ENCODE data around the gene NKAIN1. TPM values are rescaled to one million over a fixed set of nuclear protein-coding genes. Genes with fewer than 3 reads are reported as not detected.
"Not testable (repeated sequence)": the region's sequence is repeated elsewhere in the genome, so short reads cannot be mapped to it uniquely, and the experiment has no call there.

The NKAIN1 gene
- total RNA-seq = 0.14 TPM
- long read RNA-seq = 0 reads

DNA sequence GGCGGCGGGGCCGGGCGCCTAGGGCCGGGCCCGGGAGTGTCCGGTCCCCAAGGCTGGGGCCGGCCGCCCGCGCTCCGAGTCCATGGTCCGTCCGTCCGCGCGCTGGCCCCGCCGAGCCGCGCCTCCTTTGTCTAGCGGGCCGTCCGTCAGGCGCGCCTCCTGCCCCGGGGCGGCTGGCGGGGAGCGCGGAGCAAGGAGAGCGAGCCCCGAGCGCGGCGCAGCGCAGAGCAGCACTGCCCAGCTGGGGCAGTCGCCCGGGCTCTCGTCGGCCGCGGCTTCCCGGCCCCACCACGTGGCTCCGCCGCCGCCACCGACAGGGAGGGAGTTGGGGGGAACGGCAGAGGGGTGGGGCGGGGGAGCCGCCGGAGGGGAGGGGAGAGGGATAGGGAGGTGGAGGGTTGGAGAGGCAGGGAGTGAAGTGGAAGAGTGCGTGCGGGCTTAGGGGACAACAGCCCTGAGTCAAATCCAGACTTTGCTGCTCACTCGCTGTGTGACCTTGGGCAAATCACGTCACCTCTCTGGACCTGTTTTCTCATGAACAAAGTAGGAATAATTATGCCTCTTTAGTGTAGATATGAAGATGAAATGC lies at the start of gene NKAIN1:
Gene NKAIN1, minus strand, starts transcription at position 235 of the 589 bp plus-strand sequence. CDS start 340 bp downstream, outside the sequence.
- intact Hi-C loops (cut with DNase I) = no loop called here
- DNase-seq (ENCODE audit: missing footprints) (no peak), ATAC-seq (no peak)

DNA sequence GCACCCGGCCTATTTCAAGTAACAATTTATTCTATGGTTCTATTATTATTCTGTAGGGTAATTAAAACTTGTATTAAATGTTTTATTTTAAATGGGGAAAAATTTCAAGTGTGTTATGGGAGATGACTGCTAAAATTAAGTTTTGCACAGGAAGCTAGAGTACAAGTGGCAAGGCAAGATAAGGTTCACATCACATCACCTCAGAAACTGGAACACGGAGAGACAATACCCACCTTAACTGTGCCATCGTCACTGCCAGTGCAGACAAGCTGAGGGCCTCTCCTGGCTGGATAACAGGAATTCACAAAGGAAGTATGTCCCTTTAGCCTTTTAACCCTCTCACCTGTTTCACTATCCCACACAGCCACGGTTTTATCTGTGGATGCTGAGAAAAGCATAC lies 49.3 kb upstream of the NKAIN1 start:
- intact Hi-C loops (cut with DNase I) = no loop called here
- no peak for ATAC-seq
- DNase-seq (ENCODE audit: missing footprints) = no peak

DNA sequence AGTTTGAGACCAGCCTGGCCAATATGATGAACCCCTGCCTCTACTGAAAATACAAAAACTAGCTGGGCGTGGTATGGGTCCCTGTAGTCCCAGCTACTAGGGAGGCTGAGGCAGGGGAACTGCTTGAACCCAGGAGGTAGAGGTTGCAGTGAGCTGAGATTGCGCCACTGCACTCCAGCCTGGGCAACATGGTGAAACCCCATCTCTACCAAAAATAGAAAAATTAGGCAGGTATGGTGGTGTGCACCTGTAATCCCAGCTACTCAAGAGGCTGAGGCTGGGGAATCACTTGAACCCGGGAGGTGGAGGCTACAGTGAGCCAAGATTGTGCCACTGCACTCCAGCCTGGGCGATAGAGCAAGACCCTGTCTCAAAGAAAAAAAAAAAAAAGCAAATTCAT lies 48.1 kb upstream of the NKAIN1 start:
- ATAC-seq; intact Hi-C loops (cut with DNase I); DNase-seq (ENCODE audit: missing footprints): not testable (repeated sequence)

DNA sequence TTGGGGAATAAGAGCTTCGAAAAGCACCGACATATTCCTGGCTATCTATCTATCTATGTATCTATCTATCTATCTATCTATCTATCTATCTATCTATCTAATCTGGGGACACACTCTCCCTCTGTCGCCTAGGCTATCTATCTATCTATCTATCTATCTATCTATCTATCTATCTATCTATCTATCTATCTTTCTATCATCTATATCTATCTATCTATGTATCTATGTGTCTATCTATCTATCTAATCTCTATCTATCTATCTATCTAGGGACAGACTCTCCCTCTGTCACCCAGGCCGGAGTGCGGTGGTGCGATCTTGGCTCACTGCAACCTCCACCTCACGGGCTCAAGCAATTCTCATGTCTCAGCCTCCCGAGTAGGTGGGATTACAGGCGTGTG lies 42.7 kb upstream of the NKAIN1 start:
- intact Hi-C loops (cut with DNase I); ATAC-seq; DNase-seq (ENCODE audit: missing footprints): not testable (repeated sequence)

DNA sequence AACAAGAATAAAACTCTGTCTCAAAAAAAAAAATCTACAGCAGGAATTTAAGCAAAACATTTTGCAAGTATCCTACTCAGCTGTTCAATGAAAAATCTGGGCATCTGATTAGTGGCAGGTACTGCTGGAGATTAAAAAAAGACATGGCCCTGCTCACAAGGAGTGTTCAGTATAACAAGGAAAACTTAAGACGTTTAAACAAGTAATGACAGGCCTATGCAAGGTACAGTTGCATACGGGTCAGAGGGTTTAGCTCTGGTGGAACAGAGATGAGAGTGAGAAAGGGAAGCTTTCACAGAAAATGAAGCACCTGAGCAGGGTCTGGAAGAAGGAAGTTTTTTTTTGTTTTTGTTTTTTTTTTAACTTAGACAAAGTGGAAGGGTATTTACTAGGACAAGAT lies 33.9 kb upstream of the NKAIN1 start:
- no peak for DNase-seq (ENCODE audit: missing footprints)
- no peak for ATAC-seq
- intact Hi-C loops (cut with DNase I) = no loop called here

DNA sequence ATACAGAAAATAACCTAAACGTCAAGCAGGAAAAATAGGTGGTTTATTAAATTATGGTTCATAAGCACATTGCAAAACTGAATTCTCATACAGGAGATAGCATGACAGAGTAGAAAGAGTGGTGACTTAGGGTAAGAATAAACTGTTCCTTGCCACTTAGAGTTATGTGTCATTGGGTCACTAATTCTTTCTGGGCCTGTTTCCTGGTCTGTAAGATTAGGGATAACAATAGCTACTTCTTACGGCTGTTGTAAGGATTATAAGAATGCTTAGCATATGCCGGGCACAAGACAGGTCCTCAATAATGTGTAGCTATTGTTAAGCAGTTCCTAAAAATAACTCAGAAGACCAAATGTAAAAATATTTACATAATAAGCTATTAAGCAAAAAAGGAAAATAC lies 32.7 kb upstream of the NKAIN1 start:
- ATAC-seq (no peak), DNase-seq (ENCODE audit: missing footprints) (no peak)
- intact Hi-C loops (cut with DNase I) = no loop called here

DNA sequence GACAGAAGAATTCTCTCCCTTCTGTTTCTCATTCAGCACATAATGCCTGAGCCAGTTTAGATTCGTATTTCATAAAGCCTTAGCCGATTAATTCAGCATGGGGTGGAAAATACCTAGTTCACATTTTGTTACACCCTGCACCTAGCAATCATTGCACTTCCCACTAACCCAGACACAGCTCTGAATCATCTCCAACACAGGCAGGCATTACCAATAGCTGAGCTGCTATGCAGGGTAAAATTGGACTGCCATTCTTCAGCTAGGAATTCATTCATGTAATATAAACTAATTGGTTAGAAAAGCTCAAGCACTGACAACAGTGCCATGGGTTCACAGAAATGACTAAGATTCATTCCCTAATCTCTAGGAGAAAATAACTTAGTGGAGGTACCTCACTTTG lies 26.9 kb upstream of the NKAIN1 start:
- DNase-seq (ENCODE audit: missing footprints) (no peak), ATAC-seq (no peak)
- intact Hi-C loops (cut with DNase I) = no loop called here

DNA sequence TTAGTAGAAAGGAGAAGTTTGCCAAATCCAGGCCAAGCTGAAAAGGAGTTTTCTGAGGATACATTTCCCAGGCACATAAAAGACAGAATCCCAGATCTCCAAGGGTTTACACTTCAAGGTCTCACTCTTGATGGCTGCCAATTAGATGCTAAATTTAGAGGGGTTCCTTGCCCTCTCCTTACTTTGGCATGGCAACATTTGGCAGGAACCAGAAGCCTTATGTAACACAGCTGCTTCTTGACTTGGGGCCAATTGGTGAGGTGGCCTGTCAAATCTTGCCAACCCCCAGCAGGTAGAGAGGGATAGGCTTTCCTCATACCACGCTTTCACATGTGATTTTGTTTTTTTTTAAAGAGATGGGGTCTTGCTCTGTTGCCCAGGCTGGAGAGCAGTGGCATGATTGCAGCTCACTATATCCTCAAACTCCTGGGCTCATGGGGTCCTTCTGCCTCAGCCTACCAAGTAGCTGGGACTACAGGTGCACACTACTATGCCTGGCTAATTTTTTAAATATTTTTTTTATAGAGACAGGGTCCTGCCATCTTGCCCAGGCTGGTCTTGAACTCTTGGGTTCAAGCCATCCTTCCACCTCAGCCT lies 25.2 kb upstream of the NKAIN1 start:
- ATAC-seq (peak; percentile 52), DNase-seq (ENCODE audit: missing footprints) (no peak)
- intact Hi-C loops (cut with DNase I) = no loop called here

DNA sequence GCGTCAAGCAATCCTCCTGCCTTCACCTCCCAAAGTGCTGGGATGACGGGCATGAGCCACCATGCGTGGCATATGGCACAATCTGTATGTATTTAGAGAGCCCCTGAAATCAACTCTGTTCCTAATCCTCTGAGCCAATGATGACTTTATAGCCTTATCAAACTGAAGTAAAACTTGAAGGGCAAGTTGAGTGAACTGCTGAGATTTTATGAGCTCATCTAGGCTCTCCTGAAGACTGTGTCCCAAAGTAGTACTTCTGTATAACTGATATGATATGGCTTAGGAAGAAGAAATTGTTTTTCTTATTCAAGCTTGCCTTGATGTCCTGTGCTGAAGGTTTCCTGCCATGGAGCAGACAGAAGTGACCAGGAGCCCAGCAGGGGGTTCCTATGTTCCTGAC lies 23.7 kb upstream of the NKAIN1 start:
- DNase-seq (ENCODE audit: missing footprints) (no peak), ATAC-seq (no peak)
- intact Hi-C loops (cut with DNase I) = no loop called here

DNA sequence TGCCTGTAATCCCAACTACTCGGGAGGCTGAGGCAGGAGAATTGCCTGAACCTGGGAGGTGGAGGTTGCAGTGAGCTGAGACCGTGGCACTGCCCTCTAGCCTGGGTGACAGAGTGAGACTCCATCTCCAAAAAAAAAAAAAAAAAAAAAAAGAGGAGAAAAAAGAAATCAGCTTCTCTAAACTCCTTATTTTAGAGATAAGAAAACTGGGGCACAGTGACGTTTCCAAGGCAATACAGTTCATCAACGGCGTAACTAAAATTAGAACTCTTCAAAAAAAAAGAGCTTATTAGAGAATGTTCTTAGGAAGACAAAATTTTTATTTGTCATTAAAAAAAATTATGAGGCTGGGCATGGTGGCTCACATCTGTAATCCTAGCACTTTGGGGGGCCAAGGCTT lies 22.7 kb upstream of the NKAIN1 start:
- intact Hi-C loops (cut with DNase I); DNase-seq (ENCODE audit: missing footprints); ATAC-seq: not testable (repeated sequence)

DNA sequence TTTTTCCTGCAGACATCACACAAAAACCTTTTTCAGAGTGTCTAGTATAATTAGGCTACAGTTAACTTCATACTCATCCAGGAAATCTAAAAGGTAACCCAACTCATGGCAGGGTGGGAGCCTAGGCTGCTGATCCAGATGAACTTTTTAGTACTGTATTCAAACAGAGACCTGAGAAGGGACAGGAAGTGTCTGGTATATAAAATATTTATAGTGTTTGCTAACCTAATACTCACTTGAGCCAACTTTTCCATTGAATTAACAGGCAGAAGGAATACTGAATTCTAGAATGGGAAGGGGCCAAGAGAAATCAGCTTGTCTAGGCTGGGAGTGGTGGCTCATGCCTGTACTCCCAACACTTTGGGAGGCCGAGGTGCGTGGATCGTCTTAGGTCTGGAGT lies 22.2 kb upstream of the NKAIN1 start:
- DNase-seq (ENCODE audit: missing footprints) (no peak), ATAC-seq (no peak)
- intact Hi-C loops (cut with DNase I) = no loop called here

DNA sequence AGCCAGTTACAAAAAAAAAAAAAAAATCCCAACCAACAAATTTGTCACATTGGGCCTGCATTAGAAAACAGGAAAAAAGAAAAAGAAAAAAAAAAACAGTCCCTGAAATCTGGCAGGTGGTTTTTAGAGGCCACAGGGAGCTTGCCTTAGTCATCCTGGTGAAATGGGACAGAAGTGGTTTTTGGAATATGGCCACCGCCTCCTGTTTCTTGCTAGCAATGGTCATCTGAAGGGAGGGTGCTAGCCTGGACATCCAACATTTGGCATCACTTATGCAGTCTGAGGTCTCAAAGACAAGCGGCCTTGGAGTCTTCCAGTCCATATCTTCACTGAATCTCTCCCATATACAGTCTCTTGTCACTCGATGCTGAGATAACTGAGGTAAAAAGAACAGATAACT lies 20.1 kb upstream of the NKAIN1 start:
- DNase-seq (ENCODE audit: missing footprints) (no peak), ATAC-seq (no peak)
- intact Hi-C loops (cut with DNase I) = no loop called here

DNA sequence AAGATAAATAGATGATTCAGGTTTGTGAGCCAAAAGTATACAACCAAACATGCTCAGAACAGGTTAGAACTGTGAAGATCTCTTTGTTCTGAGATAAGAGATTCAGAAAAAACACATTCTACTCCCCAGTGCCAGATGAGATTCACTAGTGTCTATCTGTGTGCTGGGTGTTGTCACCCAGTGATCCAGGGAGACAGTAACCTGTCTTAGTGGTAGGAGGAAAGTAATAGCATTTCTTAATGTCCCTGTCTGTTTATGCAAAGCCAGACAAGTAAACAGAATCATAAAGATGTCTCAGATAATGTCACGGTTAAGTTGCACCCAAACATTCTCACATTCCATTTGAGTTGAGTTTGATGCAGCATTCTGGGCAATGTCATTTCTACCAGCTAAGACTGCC lies 18.9 kb upstream of the NKAIN1 start:
- DNase-seq (ENCODE audit: missing footprints) = no peak
- intact Hi-C loops (cut with DNase I) = no loop called here
- ATAC-seq = no peak

DNA sequence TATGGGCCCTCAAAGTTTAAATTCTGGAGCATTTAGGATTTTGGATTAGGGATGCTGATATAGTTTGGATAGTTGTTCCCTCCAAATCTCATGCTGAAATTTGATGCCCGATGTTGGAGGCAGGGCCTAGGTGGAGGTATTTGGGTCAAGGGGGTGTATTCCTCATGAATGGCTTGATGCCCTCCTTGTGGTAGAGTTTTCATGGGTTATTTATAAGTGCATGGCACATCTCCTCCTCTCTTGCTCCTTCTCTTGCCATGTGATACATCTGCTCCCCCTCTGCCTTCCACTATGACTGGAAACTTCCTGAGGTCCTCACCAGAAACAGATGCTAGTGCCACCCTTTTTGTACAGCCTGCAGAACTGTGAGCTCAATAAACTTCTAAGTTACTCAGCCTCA lies 17.5 kb upstream of the NKAIN1 start:
- no peak for DNase-seq (ENCODE audit: missing footprints)
- intact Hi-C loops (cut with DNase I) = no loop called here
- ATAC-seq = no peak

DNA sequence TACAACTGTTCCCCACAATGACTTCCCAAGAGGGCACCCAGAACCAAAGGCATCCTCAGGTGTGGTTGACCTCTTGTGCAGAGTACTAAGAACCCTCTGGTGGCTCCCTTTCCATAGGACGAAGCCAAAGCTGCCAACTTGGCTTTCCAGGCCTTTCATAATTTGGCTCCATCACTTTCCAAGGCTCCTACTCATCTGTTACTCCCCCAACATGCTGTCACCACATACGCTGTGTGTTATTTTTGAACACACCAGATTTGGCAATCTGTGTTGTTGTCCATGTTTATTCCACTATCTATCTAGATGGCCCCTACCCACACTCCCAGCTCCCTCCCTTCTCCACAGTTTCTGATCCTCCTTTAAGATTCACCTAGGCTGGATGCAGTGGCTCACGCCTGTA lies 10.2 kb upstream of the NKAIN1 start:
- intact Hi-C loops (cut with DNase I) = no loop called here
- ATAC-seq (no peak), DNase-seq (ENCODE audit: missing footprints) (no peak)

DNA sequence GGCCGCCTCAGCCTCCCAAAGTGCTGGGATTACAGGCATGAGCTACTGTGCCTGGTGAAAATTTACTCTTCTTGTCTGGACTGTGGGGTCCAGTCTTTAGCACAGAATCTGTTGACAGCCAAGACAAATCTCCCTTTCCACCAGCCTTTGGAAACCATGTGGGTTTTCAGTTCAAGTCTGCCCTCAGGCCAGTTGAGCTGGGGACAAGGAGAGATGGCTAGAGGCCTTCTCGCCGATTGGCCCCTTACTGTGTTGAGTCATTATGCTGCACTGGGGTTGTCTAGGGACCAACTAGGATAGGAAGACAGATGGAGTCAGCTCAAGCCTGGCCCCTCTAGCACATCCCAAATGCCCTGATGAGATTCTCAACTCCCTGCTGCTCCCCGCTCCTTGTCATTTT lies 8.6 kb upstream of the NKAIN1 start:
- ATAC-seq = no peak
- intact Hi-C loops (cut with DNase I) = no loop called here
- no peak for DNase-seq (ENCODE audit: missing footprints)

DNA sequence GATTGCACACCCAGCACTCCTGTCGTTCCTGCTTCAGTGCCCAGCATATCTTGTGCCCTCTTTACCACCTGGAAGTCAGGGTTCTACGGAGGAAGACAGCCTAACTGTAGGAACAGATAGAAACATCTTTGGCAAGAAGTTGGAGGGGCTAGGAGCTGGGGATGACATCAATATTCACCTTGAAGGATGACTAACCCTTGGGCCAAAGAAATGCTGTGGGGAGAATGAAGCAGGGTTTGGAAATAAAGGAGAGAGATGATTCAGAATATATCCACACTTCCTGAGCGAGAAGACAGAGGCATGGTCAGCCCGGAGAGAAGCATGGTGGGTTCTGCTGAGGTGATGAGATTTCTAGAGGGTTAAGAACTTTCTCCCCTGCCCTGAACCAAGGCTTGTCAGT lies 4.6 kb upstream of the NKAIN1 start:
- ATAC-seq (no peak), DNase-seq (ENCODE audit: missing footprints) (no peak)
- intact Hi-C loops (cut with DNase I) = no loop called here

DNA sequence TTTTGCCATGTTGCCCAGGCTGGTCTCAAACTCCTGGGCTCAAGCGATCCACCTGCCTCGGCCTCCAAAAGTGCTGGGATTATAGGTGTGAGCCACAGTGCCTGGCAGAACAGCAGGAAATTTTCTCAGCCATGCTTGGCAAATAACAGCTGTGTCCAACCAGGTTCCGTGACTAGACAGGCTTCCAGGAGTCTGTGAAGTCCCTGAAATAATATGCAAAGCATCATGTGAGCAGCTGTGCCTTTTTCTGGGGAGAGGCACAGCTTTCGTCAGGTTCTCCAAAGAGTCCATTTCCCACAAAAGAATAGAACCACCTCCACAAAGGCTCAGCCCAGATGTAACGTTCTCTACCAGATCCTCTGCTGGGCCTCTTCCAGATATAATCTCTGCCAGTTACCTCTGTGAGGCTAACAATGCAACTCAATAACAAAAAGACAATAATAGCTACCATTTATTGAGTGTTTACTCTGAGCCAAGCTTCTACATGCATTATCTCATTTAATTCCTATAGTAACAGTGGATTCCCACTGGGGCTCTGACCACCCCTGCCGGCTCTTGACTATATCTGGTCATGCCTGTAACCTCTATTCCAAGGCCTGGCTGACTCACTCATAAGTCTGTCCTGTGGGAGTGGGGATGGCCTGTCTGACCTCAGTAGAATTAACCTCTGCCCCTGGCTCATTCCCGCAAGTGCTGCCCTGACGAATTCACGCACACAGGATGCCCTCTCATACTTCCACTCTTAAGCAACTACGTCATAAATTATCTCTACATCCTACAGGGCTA lies 4.0 kb upstream of the NKAIN1 start:
- ATAC-seq = no peak
- intact Hi-C loops (cut with DNase I) = no loop called here
- no peak for DNase-seq (ENCODE audit: missing footprints)

DNA sequence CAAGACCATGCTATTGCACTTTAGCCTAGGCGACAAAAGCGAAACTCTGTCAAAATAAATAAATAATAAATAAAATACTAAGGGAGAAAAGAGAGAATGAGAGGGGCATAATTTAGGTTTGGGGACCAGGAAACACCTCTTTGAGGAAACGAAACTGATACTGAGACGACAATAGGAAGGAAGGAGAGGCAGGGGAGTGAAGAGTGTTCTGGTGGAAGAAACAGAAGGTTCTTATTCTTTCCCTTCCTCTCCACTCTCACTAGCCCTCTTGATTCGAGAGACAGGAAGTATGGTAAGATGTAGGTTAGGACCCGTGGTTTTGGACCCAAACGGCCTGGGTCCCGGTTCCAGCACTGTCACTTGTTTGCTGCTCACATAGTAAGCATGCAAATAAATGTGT lies 1.6 kb upstream of the NKAIN1 start:
- intact Hi-C loops (cut with DNase I) = no loop called here
- no peak for DNase-seq (ENCODE audit: missing footprints)
- no peak for ATAC-seq

DNA sequence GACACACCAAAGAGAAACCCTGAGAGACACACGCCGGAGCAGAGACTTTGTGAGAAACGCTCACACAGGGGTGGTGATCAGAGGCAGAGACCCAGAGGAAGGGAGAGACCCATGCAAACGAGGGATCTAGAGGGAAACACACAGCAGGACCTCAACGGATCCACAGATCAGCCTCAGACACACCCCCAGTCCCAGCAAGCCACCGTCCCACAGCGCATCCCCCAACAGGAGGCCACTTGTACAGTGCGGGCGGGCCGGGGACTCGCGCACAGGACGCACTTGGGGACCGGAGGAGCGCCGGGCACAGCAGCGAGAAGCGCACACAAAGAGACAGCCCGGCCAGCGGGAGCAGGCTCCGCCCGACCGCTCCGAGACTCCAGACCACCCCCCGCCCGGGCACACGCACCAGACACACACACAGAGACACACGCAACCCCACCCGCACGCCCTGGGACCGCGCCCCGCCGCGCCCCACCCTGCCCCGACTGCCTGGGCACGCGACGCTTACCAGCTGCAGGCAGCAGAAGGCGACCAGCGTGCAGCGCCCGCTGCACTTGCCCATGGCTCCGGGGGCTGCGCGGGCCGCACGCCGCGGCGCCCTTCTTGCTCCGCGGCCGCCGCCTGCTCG lies 587 bp downstream of the NKAIN1 start:
- intact Hi-C loops (cut with DNase I) = no loop called here
- ATAC-seq (no peak), DNase-seq (ENCODE audit: missing footprints) (no peak)
